H1 (cell line): ENCODE results near the gene OSBPL9. TPM values are rescaled to one million over a fixed set of nuclear protein-coding genes. Genes with fewer than 3 reads are reported as not detected.

Experiments
- CTCF ChIA-PET: fragments of 300-600 bp; sonication (Branson Sonifier 250); formaldehyde crosslinking; loops from one replicate; lab custom pipeline; 2021; ENCODE audit not compliant: partially characterized antibody; lab: Charles Lee
- POLR2A ChIA-PET: fragments of 300-600 bp; sonication (Branson Sonifier 250); formaldehyde crosslinking; loops from one replicate; lab custom pipeline; 2021; ENCODE audit warnings: inconsistent platforms; ENCODE audit not compliant: partially characterized antibody; lab: Charles Lee
- DNase-seq, 2 experiments: peaks; one replicate each; pipeline versions ENCODE4 v3.0.0 to v3.0.0-alpha.2; 2010 to 2022; ENCODE audit warnings: low spot score in 2 of 2, low read depth in 1 of 2, mixed read lengths in 1 of 2
- FAIRE-seq: peaks from 2 replicates; lab custom pipeline; 2011; peaks lifted over from hg19 to GRCh38; lab: Jason Lieb, UNC
- H2AFZ ChIP-seq: 2 replicates; pipeline ENCODE4 v1.8.1; 2012; ENCODE audit warnings: low read length, inconsistent platforms
- H2AK5ac ChIP-seq: 2 replicates; pipeline ENCODE4 v1.6.1; 2013; ENCODE audit warnings: low read depth, low read length
- H2BK120ac ChIP-seq: replicated peaks from 2 replicates; pipeline ENCODE3; 2013; ENCODE audit warnings: low read depth, low read length, inconsistent platforms
- H2BK12ac ChIP-seq: 2 replicates; pipeline ENCODE4 v1.6.1; 2013; ENCODE audit warnings: low read depth, low read length
- H2BK15ac ChIP-seq: 2 replicates; pipeline ENCODE4 v1.6.1; 2013; ENCODE audit warnings: low read length
- H2BK20ac ChIP-seq: 2 replicates; pipeline ENCODE4 v1.6.1; 2013; ENCODE audit warnings: low read length
- H2BK5ac ChIP-seq: 2 replicates; pipeline ENCODE4 v1.6.1; 2013; ENCODE audit warnings: low read depth, low read length
- H3K14ac ChIP-seq: 2 replicates; pipeline ENCODE4 v1.6.1; 2013; ENCODE audit warnings: inconsistent platforms; ENCODE audit not compliant: insufficient read length
- H3K18ac ChIP-seq: 2 replicates; pipeline ENCODE4 v1.6.1; 2013; ENCODE audit warnings: low read length; ENCODE audit errors: extremely low read depth
- H3K23ac ChIP-seq: 2 replicates; pipeline ENCODE4 v1.6.1; 2013; ENCODE audit warnings: inconsistent platforms; ENCODE audit not compliant: insufficient read length
- H3K23me2 ChIP-seq: 2 replicates; pipeline ENCODE4 v1.6.1; 2013; ENCODE audit warnings: low read depth, low read length
- H3K27ac ChIP-seq: 2 replicates; pipeline ENCODE4 v1.6.1; 2011; ENCODE audit warnings: low read depth, low read length, inconsistent platforms
- H3K27me3 ChIP-seq, 4 experiments: replicated peaks in 1 of 4; 1 replicate in 1 of 4; 2 replicates in 3 of 4; pipeline versions ENCODE4 v1.6.1 to v1.8.1; 2011 to 2013; ENCODE audit warnings: low read length in 3 of 4, mild to moderate bottlenecking in 3 of 4, inconsistent platforms in 2 of 4, mixed read lengths in 2 of 4, moderate library complexity in 1 of 4; ENCODE audit not compliant: control insufficient read depth in 3 of 4, insufficient read depth in 3 of 4; ENCODE audit errors: extremely low read depth in 1 of 4
- H3K36me3 ChIP-seq, 4 experiments: 2 replicates each; pipeline versions ENCODE4 v1.6.1 to v1.8.1; 2011 to 2013; ENCODE audit warnings: mild to moderate bottlenecking in 4 of 4, low read length in 3 of 4, moderate library complexity in 2 of 4, control low read depth in 1 of 4, inconsistent platforms in 1 of 4; ENCODE audit not compliant: insufficient read depth in 4 of 4, control insufficient read depth in 2 of 4
- H3K4ac ChIP-seq: replicated peaks from 2 replicates; pipeline ENCODE3; 2013; ENCODE audit warnings: low read length, low read depth, mixed read lengths, inconsistent platforms; ENCODE audit not compliant: insufficient read length
- H3K4me1 ChIP-seq, 4 experiments: replicated peaks in 1 of 4; 1 replicate in 1 of 4; 2 replicates in 3 of 4; pipeline versions ENCODE4 v1.6.1 to v1.8.1; 2011 to 2013; ENCODE audit warnings: low read length in 3 of 4, inconsistent platforms in 2 of 4, mixed read lengths in 1 of 4; ENCODE audit not compliant: insufficient read depth in 4 of 4, control insufficient read depth in 3 of 4
- H3K4me2 ChIP-seq, 2 experiments: 2 replicates each; pipeline versions ENCODE4 v1.6.1 to v1.8.1; 2011 to 2013; ENCODE audit warnings: low read depth in 2 of 2, low read length in 2 of 2, control low read depth in 1 of 2, inconsistent platforms in 1 of 2, mild to moderate bottlenecking in 1 of 2; ENCODE audit not compliant: insufficient read depth in 1 of 2
- H3K4me3 ChIP-seq, 4 experiments: fragments of 200-600, 300-600 bp in 1 of 4; sonication (generic), shearing (Covaris generic), sonication (Bioruptor Twin) in 1 of 4; 2 replicates each; pipeline versions ENCODE4 v1.5.1 to v1.8.1; 2011 to 2016; ENCODE audit warnings: low read length in 4 of 4, low read depth in 3 of 4, control low read depth in 2 of 4, inconsistent platforms in 2 of 4, mild to moderate bottlenecking in 2 of 4, mixed read lengths in 1 of 4, moderate library complexity in 1 of 4; ENCODE audit not compliant: insufficient read depth in 2 of 4; ENCODE audit errors: extremely low read depth in 1 of 4
- H3K56ac ChIP-seq: replicated peaks from 2 replicates; pipeline ENCODE3; 2013; ENCODE audit warnings: low read depth, mild to moderate bottlenecking, mixed read lengths, low read length, inconsistent platforms; ENCODE audit not compliant: insufficient read length
- H3K79me1 ChIP-seq: 2 replicates; pipeline ENCODE4 v1.6.1; 2013; ENCODE audit warnings: low read depth, low read length, control low read depth
- H3K79me2 ChIP-seq, 2 experiments: 2 replicates each; pipeline versions ENCODE4 v1.6.1 to v1.8.1; 2012 to 2013; ENCODE audit warnings: low read length in 2 of 2, mild to moderate bottlenecking in 2 of 2, inconsistent platforms in 1 of 2; ENCODE audit not compliant: insufficient read depth in 2 of 2, control insufficient read depth in 1 of 2
- H3K9ac ChIP-seq, 4 experiments: replicated peaks in 1 of 4; 1 replicate in 1 of 4; 2 replicates in 3 of 4; pipeline versions ENCODE4 v1.6.1 to v1.8.1; 2011 to 2013; ENCODE audit warnings: low read depth in 3 of 4, low read length in 3 of 4, control low read depth in 2 of 4, mild to moderate bottlenecking in 2 of 4, moderate library complexity in 2 of 4, inconsistent platforms in 1 of 4; ENCODE audit errors: extremely low read depth in 1 of 4
- H3K9me3 ChIP-seq, 2 experiments: 2 replicates each; pipeline versions ENCODE4 v1.6.1 to v1.8.1; 2012 to 2013; ENCODE audit warnings: mild to moderate bottlenecking in 2 of 2, moderate library complexity in 2 of 2, control low read depth in 1 of 2, inconsistent platforms in 1 of 2, low read depth in 1 of 2, low read length in 1 of 2, mixed read lengths in 1 of 2; ENCODE audit not compliant: insufficient read depth in 2 of 2
- H4K20me1 ChIP-seq, 2 experiments: replicated peaks in 1 of 2; 2 replicates each; pipeline versions ENCODE3 to v1.8.1; 2011 to 2013; ENCODE audit warnings: inconsistent platforms in 2 of 2, low read length in 2 of 2, mild to moderate bottlenecking in 1 of 2; ENCODE audit not compliant: insufficient read depth in 2 of 2, control insufficient read depth in 1 of 2
- H4K5ac ChIP-seq: 2 replicates; pipeline ENCODE4 v1.6.1; 2013; ENCODE audit warnings: low read length, low read depth, mixed read lengths, inconsistent platforms; ENCODE audit not compliant: insufficient read length
- H4K8ac ChIP-seq: 2 replicates; pipeline ENCODE4 v1.8.0; 2013; ENCODE audit warnings: mild to moderate bottlenecking, moderate library complexity, low read length, inconsistent platforms; ENCODE audit not compliant: insufficient read depth; ENCODE audit errors: extremely low read depth
- H4K91ac ChIP-seq: replicated peaks from 2 replicates; pipeline ENCODE3; 2013; ENCODE audit warnings: low read length, mixed read lengths, inconsistent platforms; ENCODE audit not compliant: insufficient read length
- RAD21 ChIP-seq, 2 experiments: IDR thresholded peaks in 1 of 2; conservative IDR thresholded peaks in 1 of 2; 2 replicates each; pipeline ENCODE4 v1.6.1; 2011; ENCODE audit warnings: low read depth in 2 of 2, low read length in 2 of 2, improper control_type of control experiment in 1 of 2, inconsistent platforms in 1 of 2, mild to moderate bottlenecking in 1 of 2, moderate library complexity in 1 of 2
- polyA plus RNA-seq, 7 experiments: library from polyadenylated mRNA; depleted of rRNA in 3 of 7; stranded (reverse) in 5 of 7; unstranded in 2 of 7; fragments of >200 nt in 5 of 7; fragments of 200-250 nt in 2 of 7; gene quantifications; 1 replicate in 5 of 7; 2 replicates in 1 of 7; 4 replicates in 1 of 7; pipeline versions ENCODE4 v1.2.1 to v1.2.3, GENCODE V29; 2011 to 2013; ENCODE audit warnings: missing spikeins in 2 of 7, mixed read lengths in 2 of 7
- total RNA-seq: library from RNA; stranded (reverse); fragmentation: NEBNext Ultra II Directional; extraction: Animal tissue kit (Norgen Biotek cat#: 25700); gene quantifications from 2 replicates; pipeline ENCODE4 v1.2.1, GENCODE V29; 2021

OSBPL9 gene
- total and polyA plus RNA-seq, 2 of the 8 experiments (the other 6 are each of a cell fraction or from before 2014, with no cell fraction given): 58.2 to 71.6 TPM

DNA sequence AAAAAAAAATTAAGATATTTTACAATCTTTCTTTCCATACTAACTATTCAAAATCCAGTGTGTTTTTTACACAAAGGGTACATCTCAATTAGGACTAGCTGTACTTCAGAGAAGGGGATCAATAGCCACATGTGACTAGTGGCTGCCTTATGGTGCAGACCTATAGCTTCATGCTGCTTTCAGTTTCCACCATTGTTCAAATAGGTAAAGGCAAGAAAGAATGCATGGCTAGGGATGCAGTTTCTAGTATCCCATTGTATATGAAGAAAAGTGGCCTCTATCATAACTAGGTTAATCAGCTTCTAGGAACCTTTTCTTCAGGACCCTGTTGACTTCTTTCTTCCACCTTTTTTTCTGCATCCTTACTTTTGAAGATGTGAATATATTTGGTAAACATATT lies 35.7 kb downstream of the OSBPL9 start:
- Histone ChIP-seq H3K18ac (no peak overlapping the region), H3K9ac (no peak overlapping the region), H2BK20ac (no peak overlapping the region), H4K20me1 (no peaks in the 10 kb centered on the region), H2BK12ac (no peak overlapping the region), H3K4ac (no peak overlapping the region), H4K8ac (no peak overlapping the region), H3K14ac (no peak overlapping the region), H2BK120ac (no peak overlapping the region), H3K4me1 (peaks cover 0 to 10% (median 5%) of the 10 kb centered on the region in 4 experiments; a peak in 5 of 7 replicates), H2BK15ac (no peak overlapping the region), H3K4me3 (no peak overlapping the region), H2AK5ac (no peak overlapping the region), H3K36me3 (no peaks in the 10 kb centered on the region; a peak in 1 of 8 replicates), H3K9me3 (no peaks in the 10 kb centered on the region), H4K91ac (no peak overlapping the region), H3K27ac (no peak overlapping the region), H3K27me3 (no peaks in the 10 kb centered on the region), H3K4me2 (no peak overlapping the region), H2AFZ (no peak overlapping the region), H3K56ac (no peak overlapping the region), H2BK5ac (no peak overlapping the region), H3K23ac (no peak overlapping the region), H3K79me2 (no peaks in the 10 kb centered on the region), H3K79me1 (peaks cover 4% of the 10 kb centered on the region; the same call in 1 of the 2 replicates), H3K23me2 (no peaks in the 10 kb centered on the region; the same call in 1 of the 2 replicates), H4K5ac (no peak overlapping the region)
- ChIA-PET POLR2A (no interaction called here), CTCF (interaction anchor here (0.5 kb wide), 1 partner anchor 721 kb away, joined by 3 read pairs; no protein-coding TSS in a partner anchor)
- FAIRE-seq: no peak
- no peak for DNase-seq
- TF ChIP-seq RAD21 (IDR thresholded peaks at IDR 0.05 in 1 of 2, conservative IDR thresholded peaks at IDR 0.05 in 1 of 2; ENCODE audit: low read depth in 2 of 2, low read length in 2 of 2): no peak
